Anterior cingulate cortex (tissue), 58 donors: ENCODE data around the gene CDH4.
A peak's percentile ranks its signal among the peaks of the same experiment; 100 is the strongest.

ENCODE experiments used
- DNase-seq, 58 donors: peaks; one replicate each; lab custom pipeline; 2025; lab: John Stamatoyannopoulos, UW

Gene CDH4

GRCh38 chr20:61649105-61649859 is 397.2 kb downstream of the CDH4 start:
- no peak for DNase-seq

- no peak for DNase-seq
These were observed 397.8 kb downstream of the CDH4 start for GRCh38 chr20:61649860-61650162.

GRCh38 chr20:61650912-61651733 is 399.1 kb downstream of the CDH4 start:
- DNase-seq = no peak

GRCh38 chr20:61652146-61652545 is 400.1 kb downstream of the CDH4 start:
- DNase-seq = no peak

- no peak for DNase-seq
These were observed 402.7 kb downstream of the CDH4 start for GRCh38 chr20:61654726-61655125.

GRCh38 chr20:61655591-61655990 is 403.5 kb downstream of the CDH4 start:
- DNase-seq = no peak

- DNase-seq = no peak
These were observed 404.1 kb downstream of the CDH4 start for GRCh38 chr20:61656198-61656597.

GRCh38 chr20:61657721-61658377 is 405.8 kb downstream of the CDH4 start:
- no peak for DNase-seq

GRCh38 chr20:61658563-61658962 is 406.5 kb downstream of the CDH4 start:
- no peak for DNase-seq

- no peak for DNase-seq
These were observed 407.4 kb downstream of the CDH4 start for GRCh38 chr20:61659246-61659993.

GRCh38 chr20:61659994-61660346 is 407.9 kb downstream of the CDH4 start:
- no peak for DNase-seq

GRCh38 chr20:61660559-61660958 is 408.5 kb downstream of the CDH4 start:
- DNase-seq = no peak

GRCh38 chr20:61661025-61661424 is 409.0 kb downstream of the CDH4 start:
- no peak for DNase-seq

- no peak for DNase-seq
These were observed 409.5 kb downstream of the CDH4 start for GRCh38 chr20:61661583-61661982.

- no peak for DNase-seq
These were observed 410.3 kb downstream of the CDH4 start for GRCh38 chr20:61662226-61662967.

GRCh38 chr20:61662968-61663331 is 410.9 kb downstream of the CDH4 start:
- peak in 18 of 58 donors; percentile 13 to 81 (median 36) for DNase-seq

- no peak for DNase-seq
These were observed 411.7 kb downstream of the CDH4 start for GRCh38 chr20:61663521-61664425.

- peak in 5 of 58 donors; percentile 4 to 56 (median 37) for DNase-seq
These were observed 412.7 kb downstream of the CDH4 start for GRCh38 chr20:61664556-61665320.
